SK-N-MC (cell line): ENCODE measurements around the gene ADRM1.

Experiments used
- EZH2 ChIP-seq: fragments of 200-600 bp; sonication (generic); IDR thresholded peaks from one replicate; pipeline ENCODE4 v1.6.1; 2017; ENCODE audit warnings: antibody characterized with exemption
- FOXP2 ChIP-seq: optimal IDR thresholded peaks from 2 replicates; pipeline ENCODE3; 2011; ENCODE audit warnings: mild to moderate bottlenecking, moderate library complexity; ENCODE audit not compliant: insufficient read depth; ENCODE audit errors: extremely low read length, control extremely low read depth
- POLR2AphosphoS5 ChIP-seq: IDR thresholded peaks from 2 replicates; pipeline ENCODE4 v1.6.1; 2012; ENCODE audit warnings: mild to moderate bottlenecking, low read depth, low read length, borderline replicate concordance

DNA sequence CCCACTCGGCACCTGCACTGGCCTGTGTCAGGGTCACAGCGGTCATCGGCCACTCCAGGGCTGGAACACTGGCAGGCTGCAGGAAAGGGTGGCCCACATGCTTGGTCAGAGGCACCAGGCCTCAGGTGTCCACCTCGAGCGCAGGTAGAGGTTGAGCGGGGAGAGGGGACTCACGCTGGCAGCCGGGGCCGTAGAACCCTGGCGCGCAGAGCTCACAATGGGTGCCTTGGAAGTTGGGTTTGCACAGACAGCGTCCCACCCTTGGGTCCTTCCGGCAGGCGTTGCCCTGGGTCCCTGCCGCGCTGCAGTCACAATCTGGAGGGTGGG lies 35.5 kb downstream of the ADRM1 start:
- no peak for TF ChIP-seq POLR2AphosphoS5
- TF ChIP-seq EZH2: no peak
- TF ChIP-seq FOXP2: no peak
